Activated T-helper 1 cell treated with Interleukin-2 at 50 U/mL for 16 hours (primary cell): ENCODE results near the gene IGDCC3.

Experiments
- DNase-seq: peaks from one replicate; pipeline ENCODE4 v3.0.0-alpha.2; 2020; ENCODE audit warnings: low read depth

Gene IGDCC3

DNA sequence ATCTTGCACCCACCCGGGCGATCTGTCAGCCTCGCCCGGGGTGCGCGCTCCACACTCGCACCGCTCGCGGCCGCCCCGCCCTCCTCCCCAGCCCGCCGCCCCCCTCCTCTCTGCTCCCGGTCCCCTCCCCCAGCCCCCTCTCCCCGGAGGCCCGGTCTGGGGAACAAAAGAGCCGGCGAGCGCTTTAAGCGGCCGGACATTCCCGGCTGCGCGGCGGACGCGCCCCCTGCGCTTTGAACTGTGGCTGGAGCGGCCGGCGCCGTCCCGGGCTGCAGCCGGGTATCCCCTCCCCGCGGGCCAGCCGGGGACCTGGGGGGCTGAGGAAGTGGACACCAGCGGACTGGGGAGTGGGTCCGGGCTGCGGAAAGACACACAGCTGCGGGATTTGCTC, at the start of gene IGDCC3:
Gene IGDCC3, minus strand, starts transcription at position 27 of the 391 bp plus-strand sequence. CDS start 214 bp downstream, outside the sequence.
- no peak for DNase-seq

DNA sequence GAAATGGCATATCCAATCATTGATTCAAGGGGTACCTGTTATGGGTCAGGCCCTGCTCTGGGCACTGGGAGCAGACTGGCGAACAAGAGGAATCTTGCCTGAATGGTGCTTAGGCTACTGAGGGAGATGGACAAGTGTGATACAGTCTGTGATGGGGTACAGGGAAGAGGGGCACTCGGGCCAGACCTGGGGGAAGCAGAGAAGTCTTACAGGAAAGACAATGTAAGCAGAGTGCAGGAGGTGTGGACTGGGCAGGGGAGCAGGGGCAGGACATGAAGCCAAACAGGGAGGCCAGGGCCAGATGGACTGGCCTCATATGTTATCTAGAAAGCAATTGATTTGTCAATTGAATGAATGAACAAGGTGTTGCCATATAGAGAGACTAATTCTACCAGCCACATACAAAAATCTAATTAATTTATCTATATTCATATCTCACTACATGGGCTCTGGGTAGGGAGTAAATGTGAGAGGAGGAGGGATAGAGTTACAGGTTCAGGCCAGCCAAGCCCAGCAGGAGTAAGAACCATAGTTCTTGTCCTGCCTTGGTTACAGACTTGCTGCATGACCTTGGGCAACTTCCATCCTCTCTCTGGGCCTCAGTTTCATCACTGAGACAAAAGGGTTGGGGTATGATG, 48.5 kb upstream of the IGDCC3 start:
- no peak for DNase-seq

GRCh38 chr15:65424683-65425082, 46.9 kb upstream of the IGDCC3 start:
- DNase-seq = no peak

- no peak for DNase-seq
Measured at GRCh38 chr15:65423976-65424679, 46.3 kb upstream of the IGDCC3 start.

DNA sequence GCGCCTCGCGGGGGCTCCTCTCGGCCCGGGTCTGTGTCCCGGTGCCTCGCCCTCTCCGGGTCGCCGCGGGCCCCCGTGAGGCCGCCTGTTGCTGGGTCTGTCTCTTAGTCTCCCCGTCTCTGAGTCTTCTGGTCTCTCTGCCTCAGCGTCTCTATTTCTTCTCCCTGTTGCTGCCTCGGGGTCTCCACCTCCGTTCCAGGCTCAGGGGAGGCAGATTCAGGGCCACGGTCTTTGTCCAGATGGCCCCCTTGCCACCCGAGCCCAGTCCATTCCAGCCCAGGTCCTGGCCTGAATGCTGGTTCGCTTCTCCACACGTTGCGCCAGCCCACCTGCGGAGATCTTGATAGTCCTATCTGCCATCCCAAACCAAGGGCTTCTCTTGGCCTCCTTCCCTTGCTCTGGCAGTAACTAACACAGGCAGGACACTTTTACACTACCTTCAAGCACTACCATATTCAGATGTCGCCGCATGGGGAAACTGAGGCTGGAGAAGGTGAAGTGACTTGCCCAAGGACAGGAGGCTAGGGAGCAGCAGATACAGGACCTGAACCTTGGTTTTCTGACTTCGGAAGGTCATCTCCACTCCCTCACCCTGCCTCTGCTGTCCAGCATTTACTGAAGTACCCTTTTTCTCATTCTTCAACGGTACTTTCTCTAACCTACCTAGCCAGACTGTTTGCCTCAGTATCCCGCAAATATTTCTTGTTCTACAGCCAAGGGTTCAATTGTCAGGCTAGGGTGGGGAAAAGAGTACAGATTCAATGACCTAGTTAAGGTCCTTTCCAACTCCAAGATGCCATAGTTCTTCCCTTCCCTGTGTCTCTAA, 45.6 kb upstream of the IGDCC3 start:
- no peak for DNase-seq

DNA sequence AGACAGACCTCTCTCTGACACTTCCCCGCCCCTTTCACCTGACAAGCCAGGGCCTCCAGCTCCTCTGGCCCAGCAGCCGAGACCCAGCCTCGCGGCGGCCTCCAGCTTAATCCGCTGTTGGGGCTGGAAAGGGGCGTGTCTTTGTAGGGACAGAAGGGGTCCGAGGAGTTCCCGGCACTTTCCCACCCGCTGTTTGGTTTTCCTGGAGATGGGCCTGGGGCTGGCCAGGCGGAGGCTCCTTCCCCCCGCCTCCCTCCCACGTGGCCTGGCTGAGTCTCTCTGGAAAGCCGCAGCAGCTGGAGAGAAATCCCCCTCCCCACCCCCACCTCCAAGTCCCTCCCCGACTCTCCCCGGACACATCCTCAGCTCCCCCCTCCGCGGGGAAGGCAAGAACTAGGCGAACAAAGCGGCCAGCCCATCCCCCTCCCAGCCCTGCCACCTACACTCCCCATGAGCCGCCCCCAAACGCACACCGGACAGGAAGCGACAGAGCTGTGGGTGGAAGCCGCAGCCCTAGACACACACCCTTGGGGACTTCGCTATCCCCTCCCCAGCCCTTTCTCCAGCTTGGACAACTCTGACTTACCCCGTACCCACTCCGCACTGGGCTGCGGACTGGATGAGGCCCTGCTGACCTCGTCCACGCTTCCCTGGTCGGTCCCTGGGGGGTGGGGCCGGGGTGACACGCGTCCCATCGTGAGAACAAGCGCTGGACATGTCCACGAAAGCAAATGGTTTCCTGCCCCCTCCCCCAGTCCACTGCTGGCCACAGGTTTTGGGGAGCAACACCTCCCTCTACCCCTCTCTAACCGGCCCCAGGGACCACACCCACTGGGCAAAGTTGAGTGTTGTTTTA, 43.8 kb upstream of the IGDCC3 start:
- DNase-seq = no peak

DNA sequence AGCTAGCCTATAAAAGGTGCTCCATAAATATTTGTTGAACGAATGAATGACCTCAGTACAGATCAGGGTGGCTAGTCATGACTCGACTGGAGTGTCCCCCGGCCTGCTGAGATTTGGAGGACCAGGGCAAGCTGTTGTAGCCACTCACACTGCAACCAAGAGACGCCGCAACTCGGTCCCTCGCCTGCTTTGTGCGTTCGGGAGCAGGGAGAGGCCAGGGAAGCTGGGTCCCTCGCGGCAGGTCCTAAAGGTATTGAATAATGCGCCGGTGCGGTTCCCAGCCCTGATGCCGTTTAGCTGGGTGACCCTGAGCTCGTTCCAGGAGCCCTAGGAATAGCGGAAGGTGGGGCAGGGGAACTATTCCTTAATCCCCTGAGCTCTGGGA, 43.2 kb upstream of the IGDCC3 start:
- DNase-seq = no peak

DNA sequence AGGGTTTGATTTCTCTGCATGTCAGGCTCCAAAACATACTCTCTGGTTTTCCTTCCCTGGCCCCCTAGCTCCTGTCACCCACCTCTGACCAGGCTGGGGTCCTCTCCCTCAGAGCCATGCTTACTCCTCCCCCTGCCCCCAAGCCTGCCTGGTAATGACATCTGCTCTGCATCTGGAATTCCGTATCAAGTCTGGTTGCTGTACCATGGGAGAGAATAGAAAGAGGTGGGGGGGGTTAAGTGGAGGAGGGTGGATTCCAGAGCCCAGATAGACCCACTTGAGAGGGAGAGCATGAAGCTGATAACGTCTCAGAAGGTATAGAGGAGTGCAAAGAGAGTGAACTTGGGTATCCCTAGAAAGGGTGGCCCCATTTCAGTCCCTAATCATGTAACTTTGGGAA, 40.8 kb upstream of the IGDCC3 start:
- DNase-seq = no peak

DNA sequence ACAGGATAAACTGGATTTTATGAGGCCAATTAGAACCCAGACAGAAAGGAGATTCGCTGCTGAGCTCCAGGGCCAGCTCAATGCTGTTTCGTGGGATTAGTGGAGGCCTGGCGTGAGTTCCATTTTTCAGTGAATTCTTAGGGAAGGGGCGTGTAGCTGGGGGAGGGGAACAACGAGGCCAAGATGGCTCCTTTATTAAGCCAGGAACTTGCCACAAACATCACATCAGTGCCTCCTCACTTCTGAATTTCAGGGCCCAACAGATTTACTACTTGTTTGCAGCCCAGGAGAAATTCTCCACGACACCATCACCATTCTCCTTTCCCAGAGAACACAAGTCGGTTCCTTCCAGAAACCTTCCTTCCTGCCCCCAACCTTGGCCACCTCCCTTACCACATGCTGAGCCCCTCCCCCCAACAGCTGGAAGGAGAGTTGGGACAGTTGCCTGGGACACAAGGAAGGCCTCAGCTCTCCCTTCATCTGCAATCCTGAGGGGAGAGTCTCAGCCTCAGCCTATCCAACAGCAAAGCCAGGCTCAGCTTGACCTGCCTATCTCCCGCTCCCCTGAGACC, 39.1 kb upstream of the IGDCC3 start:
- no peak for DNase-seq

DNA sequence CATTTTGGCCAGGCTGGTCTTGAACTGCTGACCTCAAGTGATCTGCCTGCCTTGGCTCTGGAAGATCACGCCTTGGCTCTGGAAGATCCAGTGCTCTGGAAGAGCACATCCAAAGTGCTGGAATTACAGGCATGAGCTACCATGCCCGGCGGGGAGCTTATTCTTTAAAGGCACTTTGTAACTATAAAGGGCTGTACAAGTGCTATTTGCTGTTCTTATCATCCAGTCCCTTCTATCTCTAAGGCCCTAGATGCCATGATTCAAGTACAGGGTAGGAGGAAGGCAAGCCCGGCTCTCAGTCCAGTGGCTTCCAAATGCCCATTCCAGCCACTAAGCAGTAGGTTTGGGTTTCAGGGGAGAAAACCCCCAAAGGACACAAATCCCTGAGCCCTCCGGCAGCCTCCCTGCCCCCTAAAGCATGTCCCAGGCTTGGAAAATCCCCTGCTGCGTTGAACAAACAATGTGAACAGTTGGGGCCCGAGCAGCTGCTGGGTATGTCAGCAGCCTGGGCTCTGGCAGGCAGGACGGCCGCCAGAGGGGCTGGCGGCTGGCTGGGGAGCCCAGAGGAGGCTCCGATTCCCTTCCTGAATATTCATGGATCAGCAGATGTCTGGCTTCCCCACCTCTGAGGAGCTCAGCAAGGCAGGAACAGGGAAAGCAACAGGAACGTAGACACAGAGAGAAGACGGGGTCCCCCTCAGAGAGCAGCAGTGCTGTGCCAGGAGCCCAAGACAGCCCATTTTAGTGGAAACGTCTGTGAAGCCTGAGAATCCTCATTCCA, 37.2 kb upstream of the IGDCC3 start:
- DNase-seq = no peak

DNA sequence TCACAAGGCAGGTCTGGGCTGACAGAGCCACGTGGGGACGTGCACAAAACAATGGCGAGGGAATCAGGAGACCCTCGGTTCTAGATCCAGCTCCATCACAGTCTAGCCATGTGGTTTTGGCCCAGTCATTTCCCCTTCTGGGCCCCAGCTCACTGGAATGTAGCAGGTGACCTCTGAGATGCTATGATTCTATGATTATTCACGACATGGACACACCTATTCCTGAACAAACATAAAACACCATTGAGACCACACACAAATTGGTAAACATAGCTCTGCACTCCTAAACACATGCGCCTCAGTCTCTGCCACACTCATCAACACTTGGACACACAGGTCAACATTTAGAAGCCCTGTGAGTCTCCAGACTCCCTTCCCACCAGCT, 36.0 kb upstream of the IGDCC3 start:
- DNase-seq = no peak

- no peak for DNase-seq
Measured at GRCh38 chr15:65413051-65413759, 35.4 kb upstream of the IGDCC3 start.

- no peak for DNase-seq
Measured at GRCh38 chr15:65412556-65412955, 34.8 kb upstream of the IGDCC3 start.

- no peak for DNase-seq
Measured at GRCh38 chr15:65411465-65412071, 33.8 kb upstream of the IGDCC3 start.

DNA sequence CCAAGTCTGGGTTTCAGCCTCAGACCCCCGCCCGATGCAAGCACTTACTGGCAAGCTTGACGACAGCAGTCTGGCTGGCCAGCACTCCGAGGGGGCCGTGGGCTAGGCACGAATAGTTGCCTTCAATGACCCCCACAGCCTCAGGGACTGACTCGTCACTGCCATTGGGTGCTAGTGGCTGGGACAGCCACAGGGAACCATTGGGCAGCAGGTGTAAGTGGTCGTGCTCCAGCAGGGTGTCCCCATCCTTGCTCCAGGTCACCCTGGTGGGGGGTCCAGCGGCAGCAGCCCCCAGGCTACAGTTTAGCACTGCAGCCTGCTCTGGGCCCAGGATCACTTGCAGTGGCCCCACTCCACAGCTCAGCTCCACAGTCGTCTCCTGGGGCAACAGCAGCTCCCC, 33.2 kb upstream of the IGDCC3 start:
- no peak for DNase-seq

DNA sequence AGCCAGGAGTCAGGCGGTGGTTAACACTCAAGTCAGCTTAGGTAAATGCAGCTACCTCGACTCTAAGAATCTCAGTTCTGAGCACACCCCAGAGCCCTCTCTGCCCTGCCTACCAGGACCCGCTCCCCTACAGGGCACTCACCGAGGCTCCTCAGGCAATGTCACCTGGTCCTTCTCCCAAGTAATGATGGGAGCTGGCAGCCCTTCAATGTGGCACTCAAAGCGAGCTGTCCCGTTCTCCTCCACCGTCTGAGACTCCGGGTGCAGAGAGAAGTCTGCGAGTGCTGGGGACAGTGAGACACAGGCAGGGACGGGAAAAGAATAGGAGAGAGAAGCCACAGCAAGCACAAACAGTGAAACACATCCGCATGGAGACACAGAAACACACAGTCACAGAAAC, 32.2 kb upstream of the IGDCC3 start:
- DNase-seq = no peak

DNA sequence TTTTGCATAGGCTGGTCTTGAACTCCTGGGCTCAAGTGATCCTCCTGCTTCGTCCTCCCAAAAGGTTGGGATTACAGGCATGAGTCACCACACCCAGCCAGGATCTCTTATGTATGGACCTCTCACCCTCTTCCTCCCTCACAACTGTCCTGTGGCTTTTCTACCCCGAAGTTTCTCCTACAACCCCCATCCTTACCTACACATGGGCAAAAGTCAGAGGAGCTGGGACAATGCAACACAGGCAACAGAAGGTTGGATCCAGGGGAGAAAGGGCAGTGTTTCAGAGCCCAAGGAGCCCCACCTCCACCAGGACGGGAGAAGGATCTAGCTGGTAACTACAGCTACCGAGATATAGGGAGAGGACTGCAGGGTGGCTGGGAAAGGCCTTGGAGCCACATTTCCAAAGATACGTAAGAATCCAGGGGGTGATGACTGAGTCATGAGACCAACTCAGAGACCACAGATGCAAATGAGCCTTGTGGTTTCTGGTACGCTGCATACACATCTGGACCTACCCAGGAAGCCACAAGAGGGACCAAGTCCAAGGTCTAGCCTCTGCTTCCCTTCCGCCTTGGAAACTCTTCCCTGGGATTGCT, 31.3 kb upstream of the IGDCC3 start:
- DNase-seq = no peak

- no peak for DNase-seq
Measured at GRCh38 chr15:65408324-65409035, 30.7 kb upstream of the IGDCC3 start.
